Activated naive CD8-positive, alpha-beta T cell treated with anti-CD3 and anti-CD28 coated beads, Interleukin-2, amount 10 ng/mL, durations not matched to agents 7 days and 5 days (primary cell): ENCODE measurements around the gene TPI1. TPM values are rescaled to one million over a fixed set of nuclear protein-coding genes. Genes with fewer than 3 reads are reported as not detected.

Source experiments
- ATAC-seq: fragments of 150-1000 bp; cut with Tn5 transposase; one replicate; pipeline ENCODE4 v1.10.0; 2021; ENCODE audit warnings: low read depth, moderate library complexity
- POLR2A ChIA-PET: fragments of 350-600 bp; sonication (Branson Sonifier 250); formaldehyde crosslinking; loops from one replicate; lab custom pipeline; 2021; ENCODE audit warnings: antibody characterized with exemption; lab: Charles Lee
- DNase-seq: peaks from one replicate; pipeline ENCODE4 v3.0.0; 2021
- H3K27ac Mint-ChIP-seq: one replicate; pipeline ENCODE4 v1.8.0; 2022; ENCODE audit warnings: mild to moderate bottlenecking, mixed read lengths
- H3K27me3 Mint-ChIP-seq: one replicate; pipeline ENCODE4 v1.8.0; 2022; ENCODE audit warnings: mild to moderate bottlenecking, moderate library complexity, mixed read lengths
- H3K36me3 Mint-ChIP-seq: one replicate; pipeline ENCODE4 v1.8.0; 2021; ENCODE audit warnings: mild to moderate bottlenecking, mixed read lengths
- H3K4me1 Mint-ChIP-seq: one replicate; pipeline ENCODE4 v1.8.0; 2021; ENCODE audit warnings: mixed read lengths
- H3K4me3 Mint-ChIP-seq: one replicate; pipeline ENCODE4 v1.8.0; 2022; ENCODE audit warnings: mild to moderate bottlenecking, moderate library complexity, mixed read lengths
- H3K9me3 Mint-ChIP-seq: one replicate; pipeline ENCODE4 v1.8.0; 2021; ENCODE audit warnings: mixed read lengths
- total RNA-seq, 2 experiments: library from RNA; stranded (reverse); gene quantifications; one replicate each; pipeline ENCODE4 v1.2.3, GENCODE V29; 2021

Gene TPI1
- total RNA-seq, 2 experiments from 2014 or later = 1,129 to 1,200 TPM

DNA sequence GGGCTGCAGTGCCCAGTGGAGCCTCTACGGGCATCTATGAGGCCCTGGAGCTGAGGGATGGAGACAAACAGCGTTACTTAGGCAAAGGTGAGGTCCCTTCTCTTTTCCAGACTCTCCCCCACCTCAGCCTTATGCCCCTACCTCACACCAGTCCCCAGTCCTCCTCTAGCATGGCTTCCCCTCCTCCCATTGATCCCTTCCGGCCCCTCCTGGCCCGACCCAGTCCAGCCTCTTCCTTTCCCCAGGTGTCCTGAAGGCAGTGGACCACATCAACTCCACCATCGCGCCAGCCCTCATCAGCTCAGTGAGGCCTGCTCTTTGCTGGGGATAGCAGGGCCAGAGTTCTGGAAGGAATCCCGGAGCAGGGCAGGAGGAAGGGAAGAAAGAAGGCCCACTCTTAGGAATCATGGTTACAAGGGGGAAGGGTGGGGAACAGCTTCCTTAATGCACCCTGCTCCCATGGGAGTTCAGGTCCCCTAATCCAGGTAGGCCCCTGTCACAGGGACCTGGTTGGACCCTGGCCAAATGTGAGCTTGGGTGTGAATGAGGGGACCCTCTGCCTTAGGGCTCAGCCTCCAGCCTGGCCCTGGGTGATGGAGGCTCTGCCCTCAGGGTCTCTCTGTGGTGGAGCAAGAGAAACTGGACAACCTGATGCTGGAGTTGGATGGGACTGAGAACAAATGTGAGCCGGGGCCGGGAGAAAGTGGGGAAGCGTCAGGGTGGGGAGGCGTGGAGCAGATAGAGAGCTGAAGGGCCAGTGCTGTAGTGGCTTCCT is 49.3 kb downstream of the TPI1 start:
- Mint-ChIP-seq H3K27me3 (no peaks in the 10 kb centered on the region), H3K36me3 (peaks cover 32% of the 10 kb centered on the region), H3K9me3 (no peaks in the 10 kb centered on the region), H3K4me1 (peaks cover 43% of the 10 kb centered on the region), H3K4me3 (peak overlapping the region; percentile 100), H3K27ac (peak overlapping the region; percentile 24)
- DNase-seq (no peak), ATAC-seq (no peak)
- POLR2A ChIA-PET = interaction anchor here (1.3 to 3.7 kb wide), 2 partner anchors 28 to 44 kb away, joined by 5 to 17 read pairs; partner anchors contain the start of genes C12orf57, RNU7-1 and SPSB2

DNA sequence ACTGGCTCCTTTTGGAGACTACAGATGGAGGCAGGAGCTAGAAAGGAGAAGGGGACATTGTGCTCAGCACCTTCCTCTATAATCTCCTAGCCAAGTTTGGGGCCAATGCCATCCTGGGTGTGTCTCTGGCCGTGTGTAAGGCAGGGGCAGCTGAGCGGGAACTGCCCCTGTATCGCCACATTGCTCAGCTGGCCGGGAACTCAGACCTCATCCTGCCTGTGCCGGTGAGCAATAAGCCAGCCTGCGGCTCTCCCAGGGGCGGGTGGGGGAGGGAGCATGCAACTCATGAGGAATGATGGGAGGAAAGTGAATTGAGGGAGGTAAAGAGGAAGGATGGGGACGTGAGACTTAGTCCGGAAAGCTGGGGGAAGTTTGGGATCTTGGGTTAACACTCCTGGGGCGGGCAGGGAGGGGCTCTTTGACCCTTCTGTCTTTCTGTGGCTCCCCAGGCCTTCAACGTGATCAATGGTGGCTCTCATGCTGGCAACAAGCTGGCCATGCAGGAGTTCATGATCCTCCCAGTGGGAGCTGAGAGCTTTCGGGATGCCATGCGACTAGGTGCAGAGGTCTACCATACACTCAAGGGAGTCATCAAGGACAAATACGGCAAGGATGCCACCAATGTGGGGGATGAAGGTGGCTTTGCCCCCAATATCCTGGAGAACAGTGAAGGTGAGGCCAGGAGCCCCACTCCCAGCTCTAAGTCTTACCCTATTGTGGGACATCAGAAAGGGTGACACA is 50.3 kb downstream of the TPI1 start:
- no peaks in the 10 kb centered on the region for H3K27me3 Mint-ChIP-seq
- POLR2A ChIA-PET = interaction anchor here (1.3 kb wide), 1 partner anchor 27 kb away, joined by 5 read pairs; the partner anchor contains the start of genes C12orf57 and RNU7-1
- H3K4me1 Mint-ChIP-seq = peaks cover 45% of the 10 kb centered on the region
- H3K4me3 Mint-ChIP-seq = no peak overlapping the region
- H3K9me3 Mint-ChIP-seq = no peaks in the 10 kb centered on the region
- no peak for DNase-seq
- no peak for ATAC-seq
- H3K27ac Mint-ChIP-seq = no peak overlapping the region
- H3K36me3 Mint-ChIP-seq = peaks cover 34% of the 10 kb centered on the region

DNA sequence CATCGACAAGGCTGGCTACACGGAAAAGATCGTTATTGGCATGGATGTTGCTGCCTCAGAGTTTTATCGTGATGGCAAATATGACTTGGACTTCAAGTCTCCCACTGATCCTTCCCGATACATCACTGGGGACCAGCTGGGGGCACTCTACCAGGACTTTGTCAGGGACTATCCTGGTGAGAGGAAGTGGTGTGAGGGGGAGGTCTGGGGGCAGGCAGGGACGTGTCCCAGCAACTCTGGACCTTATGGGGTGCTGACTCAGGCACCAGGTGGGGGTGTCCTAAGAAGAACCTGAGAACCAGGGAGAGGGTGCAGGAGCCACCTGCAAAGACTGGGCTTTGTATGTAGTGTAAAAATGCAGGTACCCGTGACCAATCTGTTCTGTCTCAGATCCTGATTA is 52.3 kb downstream of the TPI1 start:
- DNase-seq (no peak), ATAC-seq (no peak)
- no peaks in the 10 kb centered on the region for H3K27me3 Mint-ChIP-seq
- H3K9me3 Mint-ChIP-seq = no peaks in the 10 kb centered on the region
- peaks cover 44% of the 10 kb centered on the region for H3K4me1 Mint-ChIP-seq
- H3K36me3 Mint-ChIP-seq = peaks cover 37% of the 10 kb centered on the region
- POLR2A ChIA-PET = interaction anchor here (1.4 kb wide), 1 partner anchor 12 kb away, joined by 3 read pairs; no protein-coding TSS in a partner anchor
- peak overlapping the region; percentile 54 for H3K27ac Mint-ChIP-seq
- H3K4me3 Mint-ChIP-seq = no peak overlapping the region

Other genes with a start within 250 kb of the TPI1 start
- gene LPAR5, start 231.6 kb upstream of the TPI1 start, total RNA-seq = 10 to 100 TPM; 19.4 to 20.9 TPM
- gene ACRBP, start 220.1 kb upstream of the TPI1 start, total RNA-seq = 1 to 10 TPM; 8.0 to 8.8 TPM
- 10 to 100 TPM; 46.9 to 49.3 TPM for gene ING4, start 204.4 kb upstream of the TPI1 start, total RNA-seq
- gene ZNF384, start 178.2 kb upstream of the TPI1 start, total RNA-seq = 10 to 100 TPM; 79.5 to 88.2 TPM
- 1 to 10 TPM in 1 of 2 experiments, under 1 TPM in 1; 0.75 to 1.1 TPM for gene PIANP, start 166.7 kb upstream of the TPI1 start, total RNA-seq
- gene COPS7A, start 143.5 kb upstream of the TPI1 start, total RNA-seq = 10 to 100 TPM; 29.8 to 35.6 TPM
- gene MLF2, start 114.4 kb upstream of the TPI1 start, total RNA-seq = 100 to 1,000 TPM; 108 to 118 TPM
- gene PTMS, start 101.2 kb upstream of the TPI1 start, total RNA-seq = 10 to 100 TPM; 36.2 to 43.5 TPM
- 10 to 100 TPM; 46.6 to 52.1 TPM for gene LAG3, start 95.0 kb upstream of the TPI1 start, total RNA-seq
- 1 to 10 TPM; 2.6 to 3.0 TPM for gene CD4, start 78.0 kb upstream of the TPI1 start, total RNA-seq
- under 1 TPM; 0.30 to 0.51 TPM for gene GPR162, start 45.7 kb upstream of the TPI1 start, total RNA-seq
- gene P3H3, start 39.1 kb upstream of the TPI1 start, total RNA-seq = 1 to 10 TPM; 6.3 to 7.0 TPM
- gene GNB3, start 26.6 kb upstream of the TPI1 start, total RNA-seq = 1 to 10 TPM; 2.6 to 3.1 TPM
- 10 to 100 TPM; 76.7 to 85.2 TPM for gene CDCA3, start 16.2 kb upstream of the TPI1 start, total RNA-seq
- 10 to 100 TPM; 84.8 to 95.4 TPM for gene USP5, start 15.4 kb upstream of the TPI1 start, total RNA-seq
- gene SPSB2, start 5.8 kb downstream of the TPI1 start, total RNA-seq = 10 to 100 TPM; 16.4 to 17.0 TPM
- 1 to 10 TPM; 8.1 to 8.3 TPM for gene LRRC23, start 37.3 kb downstream of the TPI1 start, total RNA-seq
- 100 to 1,000 TPM; 231 to 242 TPM for gene ENO2, start 47.0 kb downstream of the TPI1 start, total RNA-seq
- 10 to 100 TPM; 31.0 to 31.3 TPM for gene ATN1, start 60.4 kb downstream of the TPI1 start, total RNA-seq
- gene RNU7-1, start 76.3 kb downstream of the TPI1 start, total RNA-seq = not detected
- 100 to 1,000 TPM; 210 to 217 TPM for gene C12orf57, start 76.5 kb downstream of the TPI1 start, total RNA-seq
- gene PTPN6, start 83.8 kb downstream of the TPI1 start, total RNA-seq = 100 to 1,000 TPM; 349 to 370 TPM
- 100 to 1,000 TPM; 175 to 189 TPM for gene PHB2, start 103.1 kb downstream of the TPI1 start, total RNA-seq
- 10 to 100 TPM; 50.0 to 55.7 TPM for gene EMG1, start 103.4 kb downstream of the TPI1 start, total RNA-seq
- gene LPCAT3, start 150.9 kb downstream of the TPI1 start, total RNA-seq = 10 to 100 TPM; 30.3 to 33.9 TPM
- gene C1S, start 193.2 kb downstream of the TPI1 start, total RNA-seq = 1 to 10 TPM; 1.3 TPM
- 1 to 10 TPM; 4.6 to 6.4 TPM for gene C1R, start 224.9 kb downstream of the TPI1 start, total RNA-seq
- gene C1RL, start 241.7 kb downstream of the TPI1 start, total RNA-seq = 10 to 100 TPM; 29.8 to 36.0 TPM